H1 (cell line): Measurements from ENCODE around the gene FAM131C. TPM values are rescaled to one million over a fixed set of nuclear protein-coding genes. Genes with fewer than 3 reads are reported as not detected.

Experiments used
- CTCF ChIA-PET: fragments of 300-600 bp; sonication (Branson Sonifier 250); formaldehyde crosslinking; loops from one replicate; lab custom pipeline; 2021; ENCODE audit not compliant: partially characterized antibody; lab: Charles Lee
- POLR2A ChIA-PET: fragments of 300-600 bp; sonication (Branson Sonifier 250); formaldehyde crosslinking; loops from one replicate; lab custom pipeline; 2021; ENCODE audit warnings: inconsistent platforms; ENCODE audit not compliant: partially characterized antibody; lab: Charles Lee
- DNase-seq, 2 experiments: peaks; one replicate each; pipeline versions ENCODE4 v3.0.0 to v3.0.0-alpha.2; 2010 to 2022; ENCODE audit warnings: low spot score in 2 of 2, low read depth in 1 of 2, mixed read lengths in 1 of 2
- FAIRE-seq: peaks from 2 replicates; lab custom pipeline; 2011; peaks lifted over from hg19 to GRCh38; lab: Jason Lieb, UNC
- H2AFZ ChIP-seq: 2 replicates; pipeline ENCODE4 v1.8.1; 2012; ENCODE audit warnings: low read length, inconsistent platforms
- H2AK5ac ChIP-seq: 2 replicates; pipeline ENCODE4 v1.6.1; 2013; ENCODE audit warnings: low read depth, low read length
- H2BK120ac ChIP-seq: replicated peaks from 2 replicates; pipeline ENCODE3; 2013; ENCODE audit warnings: low read depth, low read length, inconsistent platforms
- H2BK12ac ChIP-seq: 2 replicates; pipeline ENCODE4 v1.6.1; 2013; ENCODE audit warnings: low read depth, low read length
- H2BK15ac ChIP-seq: 2 replicates; pipeline ENCODE4 v1.6.1; 2013; ENCODE audit warnings: low read length
- H2BK20ac ChIP-seq: 2 replicates; pipeline ENCODE4 v1.6.1; 2013; ENCODE audit warnings: low read length
- H2BK5ac ChIP-seq: 2 replicates; pipeline ENCODE4 v1.6.1; 2013; ENCODE audit warnings: low read depth, low read length
- H3K14ac ChIP-seq: 2 replicates; pipeline ENCODE4 v1.6.1; 2013; ENCODE audit warnings: inconsistent platforms; ENCODE audit not compliant: insufficient read length
- H3K18ac ChIP-seq: 2 replicates; pipeline ENCODE4 v1.6.1; 2013; ENCODE audit warnings: low read length; ENCODE audit errors: extremely low read depth
- H3K23ac ChIP-seq: 2 replicates; pipeline ENCODE4 v1.6.1; 2013; ENCODE audit warnings: inconsistent platforms; ENCODE audit not compliant: insufficient read length
- H3K23me2 ChIP-seq: 2 replicates; pipeline ENCODE4 v1.6.1; 2013; ENCODE audit warnings: low read depth, low read length
- H3K27ac ChIP-seq: 2 replicates; pipeline ENCODE4 v1.6.1; 2011; ENCODE audit warnings: low read depth, low read length, inconsistent platforms
- H3K27me3 ChIP-seq, 4 experiments: replicated peaks in 1 of 4; 1 replicate in 1 of 4; 2 replicates in 3 of 4; pipeline versions ENCODE4 v1.6.1 to v1.8.1; 2011 to 2013; ENCODE audit warnings: low read length in 3 of 4, mild to moderate bottlenecking in 3 of 4, inconsistent platforms in 2 of 4, mixed read lengths in 2 of 4, moderate library complexity in 1 of 4; ENCODE audit not compliant: control insufficient read depth in 3 of 4, insufficient read depth in 3 of 4; ENCODE audit errors: extremely low read depth in 1 of 4
- H3K36me3 ChIP-seq, 4 experiments: 2 replicates each; pipeline versions ENCODE4 v1.6.1 to v1.8.1; 2011 to 2013; ENCODE audit warnings: mild to moderate bottlenecking in 4 of 4, low read length in 3 of 4, moderate library complexity in 2 of 4, control low read depth in 1 of 4, inconsistent platforms in 1 of 4; ENCODE audit not compliant: insufficient read depth in 4 of 4, control insufficient read depth in 2 of 4
- H3K4ac ChIP-seq: replicated peaks from 2 replicates; pipeline ENCODE3; 2013; ENCODE audit warnings: low read length, low read depth, mixed read lengths, inconsistent platforms; ENCODE audit not compliant: insufficient read length
- H3K4me1 ChIP-seq, 4 experiments: replicated peaks in 1 of 4; 1 replicate in 1 of 4; 2 replicates in 3 of 4; pipeline versions ENCODE4 v1.6.1 to v1.8.1; 2011 to 2013; ENCODE audit warnings: low read length in 3 of 4, inconsistent platforms in 2 of 4, mixed read lengths in 1 of 4; ENCODE audit not compliant: insufficient read depth in 4 of 4, control insufficient read depth in 3 of 4
- H3K4me2 ChIP-seq, 2 experiments: 2 replicates each; pipeline versions ENCODE4 v1.6.1 to v1.8.1; 2011 to 2013; ENCODE audit warnings: low read depth in 2 of 2, low read length in 2 of 2, control low read depth in 1 of 2, inconsistent platforms in 1 of 2, mild to moderate bottlenecking in 1 of 2; ENCODE audit not compliant: insufficient read depth in 1 of 2
- H3K4me3 ChIP-seq, 4 experiments: fragments of 200-600, 300-600 bp in 1 of 4; sonication (generic), shearing (Covaris generic), sonication (Bioruptor Twin) in 1 of 4; 2 replicates each; pipeline versions ENCODE4 v1.5.1 to v1.8.1; 2011 to 2016; ENCODE audit warnings: low read length in 4 of 4, low read depth in 3 of 4, control low read depth in 2 of 4, inconsistent platforms in 2 of 4, mild to moderate bottlenecking in 2 of 4, mixed read lengths in 1 of 4, moderate library complexity in 1 of 4; ENCODE audit not compliant: insufficient read depth in 2 of 4; ENCODE audit errors: extremely low read depth in 1 of 4
- H3K56ac ChIP-seq: replicated peaks from 2 replicates; pipeline ENCODE3; 2013; ENCODE audit warnings: low read depth, mild to moderate bottlenecking, mixed read lengths, low read length, inconsistent platforms; ENCODE audit not compliant: insufficient read length
- H3K79me1 ChIP-seq: 2 replicates; pipeline ENCODE4 v1.6.1; 2013; ENCODE audit warnings: low read depth, low read length, control low read depth
- H3K79me2 ChIP-seq, 2 experiments: 2 replicates each; pipeline versions ENCODE4 v1.6.1 to v1.8.1; 2012 to 2013; ENCODE audit warnings: low read length in 2 of 2, mild to moderate bottlenecking in 2 of 2, inconsistent platforms in 1 of 2; ENCODE audit not compliant: insufficient read depth in 2 of 2, control insufficient read depth in 1 of 2
- H3K9ac ChIP-seq, 4 experiments: replicated peaks in 1 of 4; 1 replicate in 1 of 4; 2 replicates in 3 of 4; pipeline versions ENCODE4 v1.6.1 to v1.8.1; 2011 to 2013; ENCODE audit warnings: low read depth in 3 of 4, low read length in 3 of 4, control low read depth in 2 of 4, mild to moderate bottlenecking in 2 of 4, moderate library complexity in 2 of 4, inconsistent platforms in 1 of 4; ENCODE audit errors: extremely low read depth in 1 of 4
- H3K9me3 ChIP-seq, 2 experiments: 2 replicates each; pipeline versions ENCODE4 v1.6.1 to v1.8.1; 2012 to 2013; ENCODE audit warnings: mild to moderate bottlenecking in 2 of 2, moderate library complexity in 2 of 2, control low read depth in 1 of 2, inconsistent platforms in 1 of 2, low read depth in 1 of 2, low read length in 1 of 2, mixed read lengths in 1 of 2; ENCODE audit not compliant: insufficient read depth in 2 of 2
- H4K20me1 ChIP-seq, 2 experiments: replicated peaks in 1 of 2; 2 replicates each; pipeline versions ENCODE3 to v1.8.1; 2011 to 2013; ENCODE audit warnings: inconsistent platforms in 2 of 2, low read length in 2 of 2, mild to moderate bottlenecking in 1 of 2; ENCODE audit not compliant: insufficient read depth in 2 of 2, control insufficient read depth in 1 of 2
- H4K5ac ChIP-seq: 2 replicates; pipeline ENCODE4 v1.6.1; 2013; ENCODE audit warnings: low read length, low read depth, mixed read lengths, inconsistent platforms; ENCODE audit not compliant: insufficient read length
- H4K8ac ChIP-seq: 2 replicates; pipeline ENCODE4 v1.8.0; 2013; ENCODE audit warnings: mild to moderate bottlenecking, moderate library complexity, low read length, inconsistent platforms; ENCODE audit not compliant: insufficient read depth; ENCODE audit errors: extremely low read depth
- H4K91ac ChIP-seq: replicated peaks from 2 replicates; pipeline ENCODE3; 2013; ENCODE audit warnings: low read length, mixed read lengths, inconsistent platforms; ENCODE audit not compliant: insufficient read length
- WGBS, 2 experiments: shearing (Covaris generic) in 1 of 2; methylation state at CpG; one replicate each; pipeline versions ENCODE4 v1.1.6 to v1.1.7; 2013 to 2015; ENCODE audit warnings: low lambda C conversion rate in 2 of 2, mixed read lengths in 2 of 2, inconsistent platforms in 1 of 2, low coverage in 1 of 2, missing lambda C conversion rate in 1 of 2; ENCODE audit not compliant: insufficient replicate concordance in 2 of 2, insufficient coverage in 1 of 2, insufficient read length in 1 of 2; ENCODE audit errors: extremely low coverage in 1 of 2, missing lambda C conversion rate in 1 of 2; 5-methylcytosine and 5-hydroxymethylcytosine counted together
- polyA plus RNA-seq, 7 experiments: library from polyadenylated mRNA; depleted of rRNA in 3 of 7; stranded (reverse) in 5 of 7; unstranded in 2 of 7; fragments of >200 nt in 5 of 7; fragments of 200-250 nt in 2 of 7; gene quantifications; 1 replicate in 5 of 7; 2 replicates in 1 of 7; 4 replicates in 1 of 7; pipeline versions ENCODE4 v1.2.1 to v1.2.3, GENCODE V29; 2011 to 2013; ENCODE audit warnings: missing spikeins in 2 of 7, mixed read lengths in 2 of 7
- total RNA-seq: library from RNA; stranded (reverse); fragmentation: NEBNext Ultra II Directional; extraction: Animal tissue kit (Norgen Biotek cat#: 25700); gene quantifications from 2 replicates; pipeline ENCODE4 v1.2.1, GENCODE V29; 2021

The FAM131C gene
- total and polyA plus RNA-seq, 2 of the 8 experiments (the other 6 are each of a cell fraction or from before 2014, with no cell fraction given): 0.73 to 0.78 TPM

- ChIA-PET POLR2A (no interaction called here), CTCF (interaction anchor here (0.6 to 7.8 kb wide), 10 partner anchors 10 to 374 kb away, joined by 3 to 91 read pairs (median 4); no protein-coding TSS in a partner anchor)
- no peak overlapping the region for H2BK5ac ChIP-seq
- FAIRE-seq (no peak), DNase-seq (no peak)
- H2AFZ ChIP-seq: no peak overlapping the region
- no peak overlapping the region for H3K4me3 ChIP-seq
- no peak overlapping the region for H3K9ac ChIP-seq
- H3K36me3 ChIP-seq: no peaks in the 10 kb centered on the region
- no peak overlapping the region; a peak in 1 of 4 replicates for H3K4me2 ChIP-seq
- no peak overlapping the region for H4K91ac ChIP-seq
- H2BK12ac ChIP-seq: no peak overlapping the region
- no peaks in the 10 kb centered on the region for H3K9me3 ChIP-seq
- no peaks in the 10 kb centered on the region for H3K79me2 ChIP-seq
- H3K56ac ChIP-seq: no peak overlapping the region
- no peak overlapping the region for H2BK20ac ChIP-seq
- no peak overlapping the region for H3K23ac ChIP-seq
- peaks cover 0 to 4% (median 2%) of the 10 kb centered on the region in 4 experiments; a peak in 2 of 7 replicates for H3K27me3 ChIP-seq
- H2BK15ac ChIP-seq: no peak overlapping the region
- no peak overlapping the region for H3K18ac ChIP-seq
- H4K20me1 ChIP-seq: no peaks in the 10 kb centered on the region
- no peak overlapping the region for H2BK120ac ChIP-seq
- H2AK5ac ChIP-seq: no peak overlapping the region
- H4K8ac ChIP-seq: no peak overlapping the region
- no peaks in the 10 kb centered on the region for H3K79me1 ChIP-seq
- no peak overlapping the region for H4K5ac ChIP-seq
- peaks cover 0 to 18% (median 13%) of the 10 kb centered on the region in 4 experiments; a peak in 6 of 7 replicates for H3K4me1 ChIP-seq
- H3K23me2 ChIP-seq: no peaks in the 10 kb centered on the region
- WGBS, 2 experiments: 79% methylated on average over 8 of the region's 8 CpGs; no CpG with 5 or more reads in 1 of the 2 experiments
- no peak overlapping the region for H3K27ac ChIP-seq
- no peak overlapping the region for H3K14ac ChIP-seq
- H3K4ac ChIP-seq: no peak overlapping the region
These were observed 8.2 kb downstream of the FAM131C start for GRCh38 chr1:16065269-16065576.
